GM13976 (cell line): ENCODE results near the gene YIPF6.
"Not testable (repeated sequence)": the region's sequence is repeated elsewhere in the genome, so short reads cannot be mapped to it uniquely, and the experiment has no call there.

Experiments used
- DNase-seq: peaks from one replicate; pipeline ENCODE4 v3.0.0; 2012; ENCODE audit warnings: low spot score
- CTCF ChIP-seq: IDR thresholded peaks from 2 replicates; pipeline ENCODE4 v1.5.1; 2012; ENCODE audit warnings: borderline replicate concordance, mild to moderate bottlenecking; ENCODE audit not compliant: insufficient read depth; ENCODE audit errors: extremely low read depth, missing control alignments, control extremely low read depth
- in situ Hi-C: fragments of 300-500 bp; cut with MboI; formaldehyde crosslinking; loops from one replicate; pipeline ENCODE4 v1.12.0; 2022; ENCODE audit warnings: low sequenced_read_pairs, mixed read lengths, inconsistent platforms; ENCODE audit not compliant: unreplicated experiment

The YIPF6 gene

GRCh38 chrX:68534691-68535090 is 35.8 kb downstream of the YIPF6 start:
- in situ Hi-C loops = no loop called here
- no peak for TF ChIP-seq CTCF
- DNase-seq = no peak

GRCh38 chrX:68536429-68536828 is 37.6 kb downstream of the YIPF6 start:
- no peak for TF ChIP-seq CTCF
- in situ Hi-C loops = no loop called here
- no peak for DNase-seq

GRCh38 chrX:68536884-68537283 is 38.0 kb downstream of the YIPF6 start:
- DNase-seq = no peak
- in situ Hi-C loops = no loop called here
- TF ChIP-seq CTCF = no peak

GRCh38 chrX:68550193-68550592 is 51.3 kb downstream of the YIPF6 start:
- TF ChIP-seq CTCF = no peak
- no peak for DNase-seq
- in situ Hi-C loops = no loop called here

GRCh38 chrX:68556036-68556435 is 57.2 kb downstream of the YIPF6 start:
- no peak for TF ChIP-seq CTCF
- in situ Hi-C loops = no loop called here
- DNase-seq = no peak

- DNase-seq, in situ Hi-C loops: not testable (repeated sequence)
These were observed 58.3 kb downstream of the YIPF6 start for GRCh38 chrX:68557126-68557525.

- in situ Hi-C loops, DNase-seq: not testable (repeated sequence)
These were observed 61.1 kb downstream of the YIPF6 start for GRCh38 chrX:68559905-68560304.

- DNase-seq = no peak
- no peak for TF ChIP-seq CTCF
- in situ Hi-C loops = no loop called here
These were observed 69.3 kb downstream of the YIPF6 start for GRCh38 chrX:68568136-68568535.
